Effector CD4-positive, alpha-beta T cell (primary cell): Measurements from ENCODE around the gene FBRSL1.

ENCODE experiments used
- DNase-seq: peaks from one replicate; pipeline ENCODE4 v3.0.0-alpha.2; 2020

The FBRSL1 gene

DNA sequence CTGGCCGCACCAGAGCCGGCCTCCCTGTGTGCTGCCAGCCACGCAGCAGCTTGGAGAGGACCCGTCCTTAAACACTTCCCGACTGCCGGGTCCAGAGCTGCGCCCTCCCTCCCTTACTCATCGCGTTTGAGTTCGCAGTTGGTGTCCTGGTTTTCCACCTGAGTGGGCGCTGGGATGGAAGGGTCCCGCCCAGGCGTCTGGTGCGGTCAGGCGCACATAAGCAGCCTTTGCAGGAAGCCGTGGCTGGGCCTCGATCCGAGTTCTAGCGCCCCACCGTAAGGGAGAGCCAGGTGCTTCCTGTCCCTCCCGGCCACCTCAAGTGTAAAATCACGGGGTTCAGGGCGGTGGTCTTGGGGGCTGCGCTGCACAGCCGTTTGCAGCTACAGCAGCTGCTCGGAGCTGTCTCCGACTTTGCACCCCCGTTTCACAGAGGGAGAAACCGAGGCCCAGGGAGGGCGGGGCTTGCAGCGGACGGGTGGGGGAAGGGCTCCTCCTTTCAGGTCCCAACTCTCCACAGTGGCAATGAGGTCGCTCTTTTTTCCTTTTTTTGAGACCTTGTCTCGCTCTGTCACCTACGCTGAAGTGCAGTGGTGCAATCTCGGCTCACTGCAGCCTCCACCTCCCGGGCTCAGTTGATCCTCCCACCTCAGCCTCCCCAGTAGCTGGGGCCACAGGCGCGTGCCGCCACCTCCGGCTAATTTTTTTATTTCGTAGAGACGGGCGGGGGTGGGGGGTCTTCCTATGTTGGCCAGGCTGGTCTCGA lies 69.1 kb downstream of the FBRSL1 start:
- DNase-seq = no peak

DNA sequence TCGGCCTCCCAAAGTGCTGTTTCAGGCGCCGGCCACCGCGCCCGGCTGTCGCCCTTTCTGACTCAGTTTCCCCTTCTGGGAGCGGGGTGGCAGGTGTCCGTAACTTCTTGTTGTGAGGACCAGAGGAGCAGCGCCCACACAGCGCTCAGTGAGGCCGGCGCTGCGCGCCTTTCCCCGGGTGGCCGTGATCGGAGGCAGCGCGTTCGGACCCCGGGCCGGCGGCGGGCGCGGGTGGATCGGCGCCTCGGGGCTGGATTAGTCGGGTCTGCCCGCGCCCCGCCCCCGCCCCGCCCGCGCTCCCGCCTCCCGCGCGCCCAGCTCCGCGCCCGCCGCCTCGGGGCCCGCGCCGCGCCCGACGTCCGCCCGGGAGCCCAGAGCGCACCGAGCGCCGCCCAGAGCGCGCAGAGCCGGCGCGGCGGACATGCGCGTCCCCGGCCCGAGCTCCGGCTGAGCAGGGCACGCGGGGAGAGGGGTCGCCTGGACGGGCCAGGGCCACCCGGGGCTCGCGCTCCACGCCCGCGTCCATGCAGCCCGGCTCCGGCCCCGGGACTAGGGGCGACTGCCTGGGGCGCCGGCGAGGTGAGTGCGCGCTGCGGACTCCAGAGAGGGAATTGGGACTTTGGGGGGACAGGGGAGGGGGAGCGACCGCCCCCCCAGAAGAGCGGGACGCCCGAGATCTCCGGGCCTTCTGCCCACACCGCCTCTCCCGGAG lies 69.9 kb downstream of the FBRSL1 start:
- no peak for DNase-seq

DNA sequence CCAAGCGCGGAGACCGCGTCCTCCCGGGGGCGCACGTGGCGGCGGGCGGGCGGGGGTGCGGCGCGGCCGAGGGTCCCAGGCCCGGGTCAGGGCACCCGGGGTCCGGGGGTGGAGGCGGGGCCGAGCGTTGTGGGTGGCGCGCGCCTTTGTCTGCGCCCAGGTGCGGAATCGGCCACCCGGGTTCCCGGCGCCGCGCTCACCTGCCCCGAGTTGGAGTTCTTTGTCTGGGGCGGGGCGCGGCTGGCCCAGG lies 70.3 kb downstream of the FBRSL1 start:
- DNase-seq = no peak

- peak; percentile 66 for DNase-seq
These were observed 70.9 kb downstream of the FBRSL1 start for GRCh38 chr12:132560614-132561426.
